ENCODE results near the gene SHROOM2. TPM values are rescaled to one million over a fixed set of nuclear protein-coding genes. Genes with fewer than 3 reads are reported as not detected.

Gene SHROOM2
- total RNA-seq, 1 experiment from 2014 or later: 13.9 TPM

GRCh38 chrX:9745417-9746115 is 40.7 kb upstream of the SHROOM2 start:
- H2BK12ac ChIP-seq (ENCODE audit: insufficient read length, low read depth, low read length): no peak overlapping the region
- peaks cover 9 to 33% of the 10 kb centered on the region in 2 experiments for H3K9me3 Mint-ChIP-seq
- DNase-seq: no peak
- H2BK15ac ChIP-seq (ENCODE audit: low read depth, low read length): no peak overlapping the region
- no peak overlapping the region for H2AK5ac ChIP-seq (ENCODE audit: insufficient read length, low read length)
- H3K56ac ChIP-seq (ENCODE audit: insufficient read length, low read depth, low read length): no peak overlapping the region
- no peaks in the 10 kb centered on the region for H3K23me2 ChIP-seq (ENCODE audit: insufficient read length, low read depth, low read length, poor library complexity, severe bottlenecking)
- no peak overlapping the region for H3K27ac ChIP-seq (ENCODE audit: insufficient read length, low read depth, low read length)
- H3K79me1 ChIP-seq (ENCODE audit: insufficient read depth, low read depth, low read length, poor library complexity, severe bottlenecking): no peaks in the 10 kb centered on the region
- no peak overlapping the region for H3K9ac ChIP-seq (ENCODE audit: extremely low read depth, insufficient read length, low read length)
- H4K91ac ChIP-seq (ENCODE audit: insufficient read length, low read depth, low read length): no peak overlapping the region
- WGBS (ENCODE audit: extremely low coverage, insufficient read length, low lambda C conversion rate): no CpG with 5 or more reads among the region's 11 CpGs
- no peak overlapping the region for H3K4me3 Mint-ChIP-seq
- no peaks in the 10 kb centered on the region for H3K27me3 Mint-ChIP-seq (ENCODE audit: low read depth)
- H3K14ac ChIP-seq (ENCODE audit: insufficient read depth, low read length): no peak overlapping the region
- peak overlapping the region; percentile 44 for H2BK120ac ChIP-seq (ENCODE audit: low read depth, low read length, poor library complexity, severe bottlenecking)
- no peak overlapping the region for H4K5ac ChIP-seq (ENCODE audit: insufficient read length, low read depth, low read length)
- H2AFZ ChIP-seq (ENCODE audit: low read length): no peak overlapping the region
- no peak for TF ChIP-seq CTCF (conservative IDR thresholded peaks at IDR 0.05)
- no peak overlapping the region for H2BK5ac ChIP-seq (ENCODE audit: insufficient read length, low read length)
- H3K36me3 Mint-ChIP-seq (ENCODE audit: insufficient read depth in 1 of 3, low read depth in 3 of 3): peaks cover 12 to 25% (median 18%) of the 10 kb centered on the region in 3 experiments
- no peak overlapping the region for H4K8ac ChIP-seq (replicated peaks; ENCODE audit: insufficient read length, low read depth, low read length)
- H3K27me3 ChIP-seq (ENCODE audit: insufficient read depth, low read length): no peaks in the 10 kb centered on the region
- H3K9me3 ChIP-seq (ENCODE audit: control insufficient read depth, low read depth, low read length): no peaks in the 10 kb centered on the region
- H3K4ac ChIP-seq (ENCODE audit: low read depth, low read length): no peak overlapping the region
- H3K23ac ChIP-seq (ENCODE audit: insufficient read length, low read depth, low read length): no peak overlapping the region
- H3K18ac ChIP-seq (ENCODE audit: insufficient read length, low read depth, low read length): no peak overlapping the region
- H3K79me2 ChIP-seq (ENCODE audit: insufficient read depth, low read length): no peaks in the 10 kb centered on the region
- no peaks in the 10 kb centered on the region for H4K20me1 ChIP-seq (ENCODE audit: control insufficient read depth, insufficient read depth, insufficient read length)
- H3K4me1 Mint-ChIP-seq: peaks cover 9 to 11% of the 10 kb centered on the region in 2 experiments
- no peak overlapping the region for H3K27ac Mint-ChIP-seq
- no peak overlapping the region for H3K4me2 ChIP-seq (ENCODE audit: insufficient read depth, insufficient read length, low read length)
- H2BK20ac ChIP-seq (ENCODE audit: low read depth, low read length, poor library complexity, severe bottlenecking): no peak overlapping the region
- 0 out of 2 replicates have a peak, but pooled peaks cover 2% of the 10 kb centered on the region for H3K4me1 ChIP-seq (ENCODE audit: insufficient read depth, low read length)
- no peak overlapping the region for H3T11ph ChIP-seq (ENCODE audit: low read length)
